GM11168 (cell line): Measurements from ENCODE around the gene CFAP20DC.
"Not testable (repeated sequence)": the region's sequence is repeated elsewhere in the genome, so short reads cannot be mapped to it uniquely, and the experiment has no call there.

ENCODE experiments used
- in situ Hi-C: fragments of 300-500 bp; cut with MboI; formaldehyde crosslinking; loops from one replicate; pipeline ENCODE4 v1.12.0; 2022; ENCODE audit warnings: low sequenced_read_pairs; ENCODE audit not compliant: unreplicated experiment

CFAP20DC gene

GRCh38 chr3:59049671-59050331 is at the start of gene CFAP20DC:
Gene CFAP20DC (minus strand): TSS chr3:59050025. CDS start chr3:59049631, 394 bp downstream.
- in situ Hi-C loops, result loop anchor here (10.0 kb wide), 1 partner anchor 405 kb away; no protein-coding TSS in a partner anchor

DNA sequence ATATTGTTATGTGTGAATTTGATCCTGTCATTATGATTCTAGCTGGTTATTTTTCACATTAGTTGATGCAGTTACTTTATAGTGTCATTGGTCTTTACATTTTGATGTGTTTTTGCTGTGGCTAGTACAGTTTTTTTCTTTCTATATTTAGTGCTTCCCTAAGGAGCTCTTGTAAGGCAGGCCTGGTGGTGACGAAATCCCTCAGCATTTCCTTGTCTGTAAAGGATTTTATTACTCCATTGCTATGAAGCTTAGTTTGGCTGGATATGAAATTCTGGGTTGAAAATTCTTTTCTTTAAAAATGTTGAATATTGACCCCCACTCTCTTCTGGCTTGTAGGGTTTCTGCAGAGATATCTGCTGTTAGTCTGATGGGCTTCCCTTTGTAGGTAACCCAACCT is 48.7 kb upstream of the CFAP20DC start:
- in situ Hi-C loops, result not testable (repeated sequence)

GRCh38 chr3:59094446-59094845 is 44.6 kb upstream of the CFAP20DC start:
- in situ Hi-C loops, result no loop called here

DNA sequence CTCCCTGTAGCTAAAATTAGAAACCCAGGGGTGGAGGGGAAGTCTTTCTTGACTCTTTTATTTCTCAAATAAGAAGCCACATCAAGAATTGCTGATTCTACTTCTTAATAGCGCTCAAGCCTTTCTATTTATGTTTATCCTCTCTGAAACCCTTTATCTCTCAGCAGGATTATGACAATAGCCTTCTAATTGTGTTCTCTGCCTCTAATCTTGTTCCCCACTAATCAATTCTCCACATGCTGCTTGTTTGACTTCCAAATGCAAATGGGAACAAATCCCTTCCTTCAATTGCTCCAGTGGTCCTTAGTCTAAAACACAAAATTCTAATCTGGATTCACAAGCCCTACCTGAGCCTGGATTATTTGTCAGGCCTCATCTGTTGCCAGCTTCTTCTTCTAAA is 43.7 kb upstream of the CFAP20DC start:
- in situ Hi-C loops, result no loop called here

DNA sequence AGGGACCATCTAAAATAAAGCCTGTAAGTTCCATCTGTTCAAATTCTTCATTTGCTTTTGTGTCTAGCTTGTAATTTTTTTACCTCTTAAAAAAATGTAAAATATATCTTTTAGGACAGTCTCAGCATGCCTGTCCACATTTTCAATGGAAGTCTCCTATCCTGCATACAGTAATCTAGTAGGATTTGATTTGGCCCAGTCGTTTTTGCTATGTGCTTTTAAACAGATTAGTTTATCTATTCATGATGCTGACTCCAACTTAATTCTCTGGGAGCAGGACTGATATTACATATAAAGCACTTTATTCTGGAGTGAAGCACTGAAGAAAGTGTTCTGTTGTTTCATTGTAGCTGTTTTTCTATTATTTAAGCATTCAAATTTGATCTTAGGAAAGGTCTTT is 38.9 kb upstream of the CFAP20DC start:
- in situ Hi-C loops, result no loop called here

DNA sequence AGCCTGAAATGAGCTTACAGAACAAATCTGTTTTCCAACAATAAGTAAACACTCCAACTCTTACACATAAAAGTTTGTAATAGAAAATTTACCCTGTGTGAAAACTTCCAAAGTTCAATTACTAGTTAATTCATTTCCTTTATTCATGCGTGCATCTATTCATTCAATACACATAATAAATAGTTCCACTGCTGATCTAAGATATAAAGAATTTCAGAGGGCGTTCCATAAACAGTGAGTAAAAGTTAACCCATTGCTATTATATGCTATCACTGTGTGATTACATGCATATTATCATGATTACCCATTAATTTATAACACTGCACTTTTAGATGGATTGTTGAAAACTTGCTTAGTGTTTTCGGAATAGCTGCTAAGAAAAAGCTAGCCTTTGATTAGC is 36.2 kb upstream of the CFAP20DC start:
- in situ Hi-C loops, result no loop called here

- in situ Hi-C loops, result no loop called here
Observed at GRCh38 chr3:59084583-59084982, 34.8 kb upstream of the CFAP20DC start.

DNA sequence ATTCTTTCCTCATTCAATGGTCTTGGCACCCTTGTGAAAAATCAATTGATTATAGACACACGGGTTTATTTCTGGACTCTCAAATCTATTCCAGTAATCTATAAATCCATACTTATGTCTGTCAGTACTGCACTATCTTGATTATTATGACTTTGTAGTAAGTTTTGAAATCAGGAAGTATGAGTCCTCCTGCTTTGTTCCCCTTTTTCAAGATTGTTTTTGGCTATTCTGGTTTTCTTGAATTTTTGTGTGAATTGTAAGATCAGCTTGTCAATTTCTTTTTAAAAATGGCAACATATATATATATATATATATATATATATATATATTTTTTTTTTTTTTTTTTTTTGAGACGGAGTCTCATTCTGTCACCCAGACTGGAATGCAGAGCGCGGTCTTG is 32.3 kb upstream of the CFAP20DC start:
- in situ Hi-C loops, result no loop called here

- in situ Hi-C loops, result no loop called here
Observed at GRCh38 chr3:59081071-59081470, 31.2 kb upstream of the CFAP20DC start.

DNA sequence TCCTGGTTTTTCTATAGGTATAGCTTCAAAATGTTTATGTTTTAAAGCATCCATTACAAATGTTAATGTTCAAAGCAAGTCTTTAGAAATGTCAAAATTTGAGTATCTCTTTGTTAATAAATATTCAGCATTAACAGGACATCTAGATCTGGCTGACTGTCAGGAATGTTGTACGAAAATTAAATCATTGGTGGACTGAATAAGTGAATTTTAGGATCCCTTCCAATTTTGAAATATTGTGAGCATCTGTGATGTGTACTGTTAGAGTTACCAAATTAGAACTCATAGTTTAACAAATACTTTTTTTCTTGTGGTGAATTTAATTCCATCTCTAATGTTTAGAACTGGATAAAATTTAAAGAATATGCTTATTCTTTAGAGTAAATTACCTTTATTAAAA is 30.1 kb upstream of the CFAP20DC start:
- in situ Hi-C loops, result no loop called here

- in situ Hi-C loops, result no loop called here
Observed at GRCh38 chr3:59074764-59075163, 24.9 kb upstream of the CFAP20DC start.

DNA sequence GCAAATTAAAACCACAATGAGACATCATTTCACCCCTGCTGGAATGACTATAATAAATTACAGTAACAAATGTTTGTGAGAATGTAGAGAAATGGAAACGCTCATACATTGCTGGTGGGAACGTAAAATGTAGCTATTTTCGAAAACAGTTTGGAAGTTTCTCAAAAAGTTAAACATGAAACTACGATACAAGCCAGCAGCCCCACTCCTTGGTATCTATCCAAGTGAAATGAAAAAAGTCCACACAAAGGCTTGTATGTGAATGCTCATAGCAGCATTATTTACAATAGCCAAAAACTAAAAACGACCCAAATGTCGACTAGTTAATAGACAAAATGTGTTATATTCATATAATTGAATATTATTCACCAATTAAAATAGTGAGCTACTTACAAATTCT is 22.9 kb upstream of the CFAP20DC start:
- in situ Hi-C loops, result no loop called here

- in situ Hi-C loops, result no loop called here
Observed at GRCh38 chr3:59069838-59070237, 20.0 kb upstream of the CFAP20DC start.

GRCh38 chr3:59065240-59065639 is 15.4 kb upstream of the CFAP20DC start:
- in situ Hi-C loops, result no loop called here

GRCh38 chr3:59064728-59065127 is 14.9 kb upstream of the CFAP20DC start:
- in situ Hi-C loops, result no loop called here

DNA sequence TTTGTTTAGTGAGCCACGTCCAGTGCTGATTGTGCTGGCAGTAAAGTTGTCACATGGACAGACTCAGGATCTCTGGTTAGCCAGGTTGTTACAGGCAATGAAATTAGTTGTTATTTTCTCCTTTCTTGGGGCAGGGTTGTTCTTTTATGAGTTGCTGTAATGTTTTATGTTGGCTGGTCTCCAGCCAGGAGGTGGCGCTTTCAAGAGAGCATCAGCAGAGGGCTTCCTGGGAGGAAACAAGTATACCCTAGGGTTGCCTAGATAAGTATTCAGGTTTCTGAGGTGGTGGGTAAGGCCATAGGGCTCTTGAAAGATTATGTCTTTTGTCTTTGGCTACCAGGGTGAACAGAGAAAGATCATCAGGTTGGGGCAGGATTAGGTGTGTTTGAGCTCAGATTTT is 14.5 kb upstream of the CFAP20DC start:
- in situ Hi-C loops, result no loop called here

GRCh38 chr3:59056706-59057105 is 6.9 kb upstream of the CFAP20DC start:
- in situ Hi-C loops, result loop anchor here (10.0 kb wide), 1 partner anchor 412 kb away; no protein-coding TSS in a partner anchor

GRCh38 chr3:59052803-59053411 is 3.1 kb upstream of the CFAP20DC start:
- in situ Hi-C loops, result loop anchor here (10.0 kb wide), 1 partner anchor 408 kb away; no protein-coding TSS in a partner anchor

- in situ Hi-C loops, result loop anchor here (10.0 kb wide), 1 partner anchor 406 kb away; no protein-coding TSS in a partner anchor
Observed at GRCh38 chr3:59050811-59051414, 1.1 kb upstream of the CFAP20DC start.

DNA sequence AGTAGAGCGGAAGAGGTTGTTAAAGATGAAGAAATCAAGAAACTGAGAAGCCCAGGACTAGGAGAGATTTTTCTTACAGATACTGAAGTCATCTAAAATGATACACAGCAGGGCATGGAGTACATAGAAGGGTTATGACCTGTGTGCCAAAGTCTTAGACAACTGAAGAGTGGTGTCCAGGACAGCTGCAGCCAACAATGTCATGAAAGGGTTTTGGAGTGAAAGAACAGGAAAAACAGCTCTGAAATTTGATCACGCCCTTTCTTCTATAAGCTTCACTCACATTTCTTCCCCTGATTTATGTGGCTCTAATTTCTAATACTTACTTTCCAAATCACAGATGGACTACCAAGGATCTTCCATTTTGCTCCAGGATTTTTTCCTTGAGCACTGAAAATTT is 3.0 kb downstream of the CFAP20DC start:
- in situ Hi-C loops, result no loop called here

DNA sequence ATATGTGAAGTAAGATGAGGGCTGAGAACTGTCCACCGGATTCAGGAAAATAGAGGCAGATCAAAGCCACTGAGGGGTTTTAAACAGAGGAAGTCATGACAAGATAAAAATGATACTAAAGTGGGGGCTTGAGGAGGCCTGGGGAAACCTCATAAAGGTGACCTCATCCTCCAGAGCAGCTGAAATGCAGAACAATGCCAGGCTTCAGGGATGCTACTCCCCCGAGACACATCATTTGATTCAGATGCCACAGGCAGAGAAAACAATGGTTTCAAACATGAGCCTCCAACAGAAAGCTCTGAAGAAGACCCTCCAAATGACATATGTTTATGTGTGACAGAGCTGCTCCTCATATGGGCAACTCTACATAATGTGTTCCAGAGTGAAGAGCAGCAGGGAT is 6.4 kb downstream of the CFAP20DC start:
- in situ Hi-C loops, result no loop called here
